HepG2 (cell line): ENCODE measurements around the gene OVAAL. TPM values are rescaled to one million over a fixed set of nuclear protein-coding genes. Genes with fewer than 3 reads are reported as not detected.

Experiments
- ATAC-seq: fragments of 200-7000 bp; cut with Tn5 transposase; 3 replicates; pipeline ENCODE4 v1.9.1; 2020; ENCODE audit warnings: mild to moderate bottlenecking, moderate library complexity
- BruUV-seq: library from RNA; stranded (reverse); fragments of 400-500 nt; replicated peaks from 2 replicates; lab custom pipeline; 2021; lab: Mats Ljungman, UMichigan
- CTCF ChIA-PET: fragments of 300-600 bp; formaldehyde crosslinking; extraction: SDS; loops from one replicate; lab custom pipeline; 2021; ENCODE audit warnings: low total read pairs, inconsistent platforms, low intra/inter-chr PET ratio; lab: Yijun Ruan, JAX
- POLR2A ChIA-PET: fragments of 350-600 bp; sonication (Branson Sonifier 250); formaldehyde crosslinking; loops from one replicate; lab custom pipeline; 2020; ENCODE audit warnings: antibody characterized with exemption, inconsistent platforms; lab: Yijun Ruan, JAX
- DNase-seq: peaks from one replicate; pipeline ENCODE4 v3.0.0-alpha.2; 2015; ENCODE audit warnings: low spot score
- FAIRE-seq: peaks from 3 replicates; lab custom pipeline; 2011; peaks lifted over from hg19 to GRCh38; lab: Jason Lieb, UNC
- H2AFZ ChIP-seq: one replicate; pipeline ENCODE4 v1.6.1; 2011; ENCODE audit warnings: low read length, inconsistent platforms
- H3K27ac ChIP-seq: fragments of 300-600 bp; 3 replicates; pipeline ENCODE4 v1.8.0; 2011; ENCODE audit warnings: mixed run types, mild to moderate bottlenecking, mixed read lengths, low read length, inconsistent platforms; ENCODE audit not compliant: insufficient read depth; ENCODE audit errors: extremely low read length
- H3K27me3 ChIP-seq, 2 experiments: fragments of 200-600 bp in 1 of 2; 2 replicates in 1 of 2; 3 replicates in 1 of 2; pipeline versions ENCODE4 v1.6.0 to v1.8.0; 2011; ENCODE audit warnings: low read length in 2 of 2, mild to moderate bottlenecking in 2 of 2, moderate library complexity in 2 of 2, inconsistent platforms in 1 of 2; ENCODE audit not compliant: insufficient read depth in 2 of 2, control insufficient read depth in 1 of 2
- H3K36me3 ChIP-seq, 2 experiments: fragments of 200-600 bp in 1 of 2; replicated peaks in 1 of 2; 2 replicates in 1 of 2; 3 replicates in 1 of 2; pipeline versions ENCODE4 v1.5.1 to v1.8.0; 2011; ENCODE audit warnings: low read length in 2 of 2, inconsistent platforms in 1 of 2; ENCODE audit not compliant: insufficient read depth in 2 of 2, control insufficient read depth in 1 of 2
- H3K4me1 ChIP-seq: 2 replicates; pipeline ENCODE4 v1.5.1; 2012; ENCODE audit warnings: low read length, inconsistent platforms; ENCODE audit not compliant: insufficient read depth
- H3K4me2 ChIP-seq: 2 replicates; pipeline ENCODE4 v1.6.0; 2011; ENCODE audit warnings: low read depth, low read length, inconsistent platforms
- H3K4me3 ChIP-seq, 3 experiments: fragments of 200-600 bp in 1 of 3; sonication (generic), shearing (Covaris generic) in 1 of 3; replicated peaks in 1 of 3; 2 replicates each; pipeline ENCODE4 v1.5.1; 2011 to 2016; ENCODE audit warnings: low read length in 3 of 3, inconsistent platforms in 2 of 3, low read depth in 2 of 3, mild to moderate bottlenecking in 2 of 3, control low read depth in 1 of 3, mixed read lengths in 1 of 3; ENCODE audit not compliant: insufficient read depth in 1 of 3
- H3K79me2 ChIP-seq: one replicate; pipeline ENCODE4 v1.6.1; 2011; ENCODE audit warnings: low read length, inconsistent platforms; ENCODE audit not compliant: insufficient read depth
- H3K9ac ChIP-seq: 2 replicates; pipeline ENCODE4 v1.6.0; 2011; ENCODE audit warnings: mild to moderate bottlenecking, low read depth, low read length, inconsistent platforms; ENCODE audit not compliant: insufficient read depth
- H3K9me3 ChIP-seq: 2 replicates; pipeline ENCODE4 v1.5.1; 2012; ENCODE audit warnings: mild to moderate bottlenecking, low read length
- H4K20me1 ChIP-seq: 2 replicates; pipeline ENCODE4 v1.6.0; 2011; ENCODE audit warnings: inconsistent platforms, mild to moderate bottlenecking, low read length, moderate library complexity; ENCODE audit not compliant: insufficient read depth
- HMG20B ChIP-seq: conservative IDR thresholded peaks from 2 replicates; pipeline ENCODE4 v1.6.1; 2016; ENCODE audit warnings: missing genetic modification reagents, missing compliant biosample characterization
- NFE2L1 ChIP-seq: sonication (generic); formaldehyde crosslinking; IDR thresholded peaks from 2 replicates; pipeline ENCODE4 v1.4.0; 2020; ENCODE audit warnings: missing genetic modification reagents, mild to moderate bottlenecking, borderline replicate concordance
- NKX3-1 ChIP-seq: sonication (generic); formaldehyde crosslinking; IDR thresholded peaks from 2 replicates; pipeline ENCODE4 v1.5.0; 2020; ENCODE audit warnings: missing genetic modification reagents
- PAXIP1 ChIP-seq: sonication (generic); formaldehyde crosslinking; conservative IDR thresholded peaks from 2 replicates; pipeline ENCODE4 v1.4.0; 2020; ENCODE audit warnings: mild to moderate bottlenecking, missing genetic modification reagents, moderate library complexity
- PRDM4 ChIP-seq: sonication (generic); formaldehyde crosslinking; IDR thresholded peaks from 2 replicates; pipeline ENCODE4 v1.9.0; 2021; ENCODE audit warnings: missing genetic modification reagents, borderline replicate concordance
- RBFOX2 ChIP-seq: fragments of 200-400 bp; formaldehyde crosslinking; IDR thresholded peaks from 2 replicates; pipeline ENCODE4 v1.6.1; 2017; ENCODE audit warnings: low read depth, mild to moderate bottlenecking, low read length
- TAF1 ChIP-seq: sonication (generic); formaldehyde crosslinking; IDR thresholded peaks from 2 replicates; pipeline ENCODE4 v1.4.0; 2020; ENCODE audit warnings: missing genetic modification reagents
- ZKSCAN5 ChIP-seq: sonication (generic); formaldehyde crosslinking; IDR thresholded peaks from 2 replicates; pipeline ENCODE4 v1.5.1; 2020; ENCODE audit warnings: mild to moderate bottlenecking, missing genetic modification reagents
- ZNF549 ChIP-seq: sonication (generic); formaldehyde crosslinking; IDR thresholded peaks from 2 replicates; pipeline ENCODE4 v1.5.0; 2020; ENCODE audit warnings: missing genetic modification reagents
- ZNF883 ChIP-seq: sonication (generic); formaldehyde crosslinking; IDR thresholded peaks from 2 replicates; pipeline ENCODE4 v1.5.1; 2020; ENCODE audit warnings: mild to moderate bottlenecking, missing genetic modification reagents; ENCODE audit errors: not compliant biosample characterization
- WGBS: methylation state at CpG from one replicate; pipeline ENCODE4 v1.1.6; 2017; ENCODE audit warnings: low lambda C conversion rate; 5-methylcytosine and 5-hydroxymethylcytosine counted together
- in situ Hi-C: cut with HindIII; loops from 2 replicates; pipeline ENCODE4 v1.10.0; 2017; ENCODE audit warnings: low pct_unique_long_range_greater_than_20kb; ENCODE audit not compliant: extremely low pct_ligation_motif_present
- intact Hi-C: fragments of 100-400 bp; cut with micrococcal nuclease; formaldehyde crosslinking; loops from one replicate; pipeline ENCODE4 v1.10.0; 2022; ENCODE audit not compliant: unreplicated experiment
- polyA plus RNA-seq, 8 experiments: library from polyadenylated mRNA; depleted of rRNA in 3 of 8; stranded (reverse) in 7 of 8; unstranded in 1 of 8; fragments of >200 nt; fragmentation: Illumina TruSeq in 4 of 8; extraction: Trizol in 4 of 8; gene quantifications; 2 replicates each; pipeline versions ENCODE4 v1.2.1 to v1.2.3, GENCODE V29; 2011 to 2016; ENCODE audit warnings: low read depth in 4 of 8, missing spikeins in 1 of 8, mixed read lengths in 1 of 8; ENCODE audit not compliant: insufficient read depth in 1 of 8
- total RNA-seq, 5 experiments: library from RNA; depleted of rRNA; stranded (reverse); fragments of >200 nt; fragmentation: Illumina TruSeq; extraction: Trizol; gene quantifications; 2 replicates each; pipeline ENCODE4 v1.2.3, GENCODE V29; 2016; ENCODE audit warnings: low read depth in 1 of 5
- TF ChIP-seq, protein P1 (sequence below): sonication (generic); formaldehyde crosslinking; IDR thresholded peaks from 2 replicates; pipeline ENCODE4 v1.8.0; 2022; ENCODE audit warnings: missing genetic modification reagents, low read depth, mild to moderate bottlenecking, borderline replicate concordance

Gene OVAAL
- total and polyA plus RNA-seq, 2 of the 13 experiments (the other 11 are each of a cell fraction or from before 2014, with no cell fraction given) = 0.04 TPM; not detected in 1

DNA sequence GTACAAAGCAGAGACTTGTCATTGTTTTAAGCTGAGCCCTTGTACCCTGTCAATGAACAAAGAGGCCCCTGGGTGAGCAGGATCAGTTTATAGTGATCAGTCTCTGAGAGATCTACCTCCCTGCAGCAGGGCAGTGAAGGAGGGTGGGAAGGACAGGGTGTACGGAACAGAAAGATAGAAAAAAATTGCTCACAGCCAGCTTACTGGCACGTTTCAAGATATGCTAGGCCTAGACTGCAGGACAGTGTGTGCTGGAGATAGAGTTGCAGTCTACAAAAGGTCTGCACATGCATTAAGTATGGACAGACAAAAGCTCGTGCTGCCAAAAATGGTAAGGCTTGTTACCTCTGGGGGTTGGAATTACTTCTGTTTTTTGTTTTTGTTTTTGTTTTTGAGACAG lies 34.6 kb downstream of the OVAAL start:
- no peak overlapping the region for H3K4me3 ChIP-seq
- BruUV-seq = no TSS peak
- no peak overlapping the region for H2AFZ ChIP-seq
- no peak overlapping the region for H3K4me2 ChIP-seq
- H3K36me3 ChIP-seq = no peaks in the 10 kb centered on the region
- ATAC-seq = no peak; the same call in 2 of the 3 replicates
- in situ Hi-C loops (no loop called here), intact Hi-C loops (no loop called here)
- H3K9me3 ChIP-seq = no peaks in the 10 kb centered on the region
- CTCF ChIA-PET = no interaction called here
- 33% methylated on average over 3 of the region's 3 CpGs for WGBS
- TF ChIP-seq NKX3-1 (CRISPR knock-in tag) = no peak
- TF ChIP-seq HMG20B = no peak
- TF ChIP-seq RBFOX2 = no peak
- no peak for TF ChIP-seq ZKSCAN5 (CRISPR knock-in tag)
- TF ChIP-seq PAXIP1 = no peak
- TF ChIP-seq ZNF883 (CRISPR knock-in tag) = no peak
- TF ChIP-seq TAF1 = no peak
- no peak for TF ChIP-seq NFE2L1 (CRISPR knock-in tag)
- TF ChIP-seq ZNF549 (CRISPR knock-in tag) = no peak
- no peak for TF ChIP-seq PRDM4 (CRISPR knock-in tag)
- TF ChIP-seq, protein P1, sequence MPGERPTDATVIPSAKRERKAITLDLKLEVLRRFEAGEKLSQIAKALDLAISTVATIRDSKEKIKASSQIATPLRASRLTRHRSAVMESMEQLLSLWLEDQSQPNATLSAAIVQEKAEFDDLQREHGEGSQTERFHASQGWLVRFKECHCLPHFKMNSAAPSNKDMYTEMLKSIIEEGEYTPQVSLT = no peak
- no peaks in the 10 kb centered on the region for H3K27me3 ChIP-seq
- no peaks in the 10 kb centered on the region for H4K20me1 ChIP-seq
- no peak overlapping the region for H3K27ac ChIP-seq
- POLR2A ChIA-PET = interaction anchor here (0.8 kb wide), 1 partner anchor 38 kb away, joined by 3 read pairs; the partner anchor contains the start of gene XPR1
- no peak for DNase-seq
- no peak for FAIRE-seq
- no peak overlapping the region for H3K9ac ChIP-seq
- H3K79me2 ChIP-seq = no peaks in the 10 kb centered on the region
- peaks cover 14% of the 10 kb centered on the region for H3K4me1 ChIP-seq
